ENCODE results near the gene IMMP2L.

Gene IMMP2L

DNA sequence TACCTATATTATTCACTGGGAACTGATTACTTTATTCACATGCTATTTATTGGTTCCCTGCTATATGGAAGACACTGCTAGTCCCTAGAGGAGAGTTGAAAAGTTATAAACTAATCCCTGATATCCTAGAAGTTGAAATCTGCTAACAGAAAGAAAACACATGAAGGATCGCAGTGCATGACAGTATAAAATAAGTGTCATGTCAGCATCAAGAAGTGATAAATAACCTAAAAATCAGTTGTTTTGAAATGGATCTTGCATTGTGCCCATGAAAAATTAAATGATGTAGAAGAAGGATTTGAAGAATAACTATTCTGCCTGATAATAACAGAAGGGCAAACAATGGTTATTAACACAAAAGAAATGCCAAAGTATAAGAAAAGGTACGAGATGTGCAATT is 764.6 kb downstream of the IMMP2L start:
- Histone ChIP-seq H3F3A (ENCODE audit: low read depth) (no peaks in the 10 kb centered on the region), H2AFZ (ENCODE audit: low read length) (no peak overlapping the region), H3K4me3 (ENCODE audit: low read length, poor library complexity, severe bottlenecking) (no peak overlapping the region), H3K4me1 (ENCODE audit: insufficient read depth, low read length, poor library complexity, severe bottlenecking) (no peaks in the 10 kb centered on the region), H3K9me3 (ENCODE audit: insufficient read depth, low read depth, low read length) (no peaks in the 10 kb centered on the region), H3K79me2 (ENCODE audit: insufficient read depth, low read length) (no peaks in the 10 kb centered on the region), H4K20me1 (ENCODE audit: insufficient read depth, low read length, poor library complexity, severe bottlenecking) (no peaks in the 10 kb centered on the region), H3K4me2 (ENCODE audit: low read depth, low read length, poor library complexity, severe bottlenecking) (no peak overlapping the region), H3K36me3 (ENCODE audit: insufficient read depth, low read length) (no peaks in the 10 kb centered on the region), H3K9me2 (replicated peaks; ENCODE audit: low read depth, low read length) (no peaks in the 10 kb centered on the region), H3K9ac (ENCODE audit: low read depth, low read length, poor library complexity, severe bottlenecking) (no peak overlapping the region), H3K27me3 (ENCODE audit: insufficient read depth, low read length, poor library complexity, severe bottlenecking) (no peaks in the 10 kb centered on the region)
- TF ChIP-seq EZH2phosphoT487 (IDR thresholded peaks at IDR 0.05; ENCODE audit: borderline replicate concordance) = no peak
- TF ChIP-seq, protein P1, sequence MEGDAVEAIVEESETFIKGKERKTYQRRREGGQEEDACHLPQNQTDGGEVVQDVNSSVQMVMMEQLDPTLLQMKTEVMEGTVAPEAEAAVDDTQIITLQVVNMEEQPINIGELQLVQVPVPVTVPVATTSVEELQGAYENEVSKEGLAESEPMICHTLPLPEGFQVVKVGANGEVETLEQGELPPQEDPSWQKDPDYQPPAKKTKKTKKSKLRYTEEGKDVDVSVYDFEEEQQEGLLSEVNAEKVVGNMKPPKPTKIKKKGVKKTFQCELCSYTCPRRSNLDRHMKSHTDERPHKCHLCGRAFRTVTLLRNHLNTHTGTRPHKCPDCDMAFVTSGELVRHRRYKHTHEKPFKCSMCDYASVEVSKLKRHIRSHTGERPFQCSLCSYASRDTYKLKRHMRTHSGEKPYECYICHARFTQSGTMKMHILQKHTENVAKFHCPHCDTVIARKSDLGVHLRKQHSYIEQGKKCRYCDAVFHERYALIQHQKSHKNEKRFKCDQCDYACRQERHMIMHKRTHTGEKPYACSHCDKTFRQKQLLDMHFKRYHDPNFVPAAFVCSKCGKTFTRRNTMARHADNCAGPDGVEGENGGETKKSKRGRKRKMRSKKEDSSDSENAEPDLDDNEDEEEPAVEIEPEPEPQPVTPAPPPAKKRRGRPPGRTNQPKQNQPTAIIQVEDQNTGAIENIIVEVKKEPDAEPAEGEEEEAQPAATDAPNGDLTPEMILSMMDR (conservative IDR thresholded peaks at IDR 0.05; ENCODE audit: low read length) = no peak

DNA sequence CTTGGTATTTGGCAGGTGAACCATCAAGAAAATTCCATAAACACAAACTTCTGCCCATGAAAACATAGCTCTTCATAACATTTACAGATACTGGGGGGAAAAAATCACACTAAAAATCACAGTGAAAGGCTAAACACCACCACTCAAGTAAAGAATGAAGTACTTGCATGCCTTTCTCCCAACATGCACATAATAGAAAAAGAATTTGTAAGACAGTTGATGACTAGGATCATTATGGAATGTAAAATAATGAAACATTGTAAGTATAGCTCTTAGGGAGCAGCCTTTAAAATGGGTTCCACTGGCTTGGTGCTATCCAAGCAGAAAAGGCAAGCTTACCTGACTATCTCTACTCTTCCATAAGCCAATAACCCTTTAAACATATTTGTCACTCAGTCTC is 771.3 kb downstream of the IMMP2L start:
- Histone ChIP-seq H3K4me2 (ENCODE audit: low read depth, low read length, poor library complexity, severe bottlenecking) (no peak overlapping the region), H3K4me3 (ENCODE audit: low read length, poor library complexity, severe bottlenecking) (no peak overlapping the region), H3K27me3 (ENCODE audit: insufficient read depth, low read length, poor library complexity, severe bottlenecking) (no peaks in the 10 kb centered on the region), H3K9me2 (replicated peaks; ENCODE audit: low read depth, low read length) (no peaks in the 10 kb centered on the region), H2AFZ (ENCODE audit: low read length) (no peak overlapping the region), H3K4me1 (ENCODE audit: insufficient read depth, low read length, poor library complexity, severe bottlenecking) (no peaks in the 10 kb centered on the region), H4K20me1 (ENCODE audit: insufficient read depth, low read length, poor library complexity, severe bottlenecking) (no peaks in the 10 kb centered on the region), H3F3A (ENCODE audit: low read depth) (no peaks in the 10 kb centered on the region), H3K9ac (ENCODE audit: low read depth, low read length, poor library complexity, severe bottlenecking) (no peak overlapping the region), H3K9me3 (ENCODE audit: insufficient read depth, low read depth, low read length) (no peaks in the 10 kb centered on the region), H3K36me3 (ENCODE audit: insufficient read depth, low read length) (no peaks in the 10 kb centered on the region), H3K79me2 (ENCODE audit: insufficient read depth, low read length) (no peaks in the 10 kb centered on the region)
- TF ChIP-seq, protein P1 (conservative IDR thresholded peaks at IDR 0.05; ENCODE audit: low read length) = no peak
- no peak for TF ChIP-seq EZH2phosphoT487 (IDR thresholded peaks at IDR 0.05; ENCODE audit: borderline replicate concordance)

DNA sequence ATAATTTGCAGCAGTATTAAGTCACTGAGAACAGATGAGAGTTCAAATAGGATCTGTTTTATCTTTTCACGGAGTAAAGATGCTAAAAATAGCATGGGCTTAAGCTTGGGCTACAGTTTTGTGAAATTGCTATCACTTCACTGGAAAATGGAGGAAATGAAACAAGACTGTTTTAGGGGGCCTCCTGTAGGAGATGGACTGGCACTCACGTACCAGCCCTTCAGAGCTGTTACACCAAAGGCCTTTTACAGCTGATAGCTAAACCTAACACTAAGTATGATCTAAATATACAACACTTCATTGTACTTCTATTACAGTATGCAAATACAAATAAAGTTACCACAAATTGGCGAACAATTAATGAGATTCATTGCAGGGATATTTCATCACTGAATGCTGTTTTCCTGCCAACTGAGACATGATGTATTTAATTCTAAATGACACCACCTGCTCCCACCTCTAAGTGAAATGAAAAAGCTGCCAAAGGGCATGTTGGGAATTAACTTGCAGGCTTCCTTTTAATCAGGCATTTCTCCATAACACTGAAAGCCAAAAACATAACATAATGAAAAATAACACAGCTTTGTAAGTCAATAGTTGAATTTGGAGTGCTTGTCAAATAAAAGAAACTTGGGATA is 775.8 kb downstream of the IMMP2L start:
- no peak overlapping the region for H3K4me3 ChIP-seq (ENCODE audit: low read length, poor library complexity, severe bottlenecking)
- H3F3A ChIP-seq (ENCODE audit: low read depth) = no peaks in the 10 kb centered on the region
- no peaks in the 10 kb centered on the region for H3K27me3 ChIP-seq (ENCODE audit: insufficient read depth, low read length, poor library complexity, severe bottlenecking)
- H3K79me2 ChIP-seq (ENCODE audit: insufficient read depth, low read length) = no peaks in the 10 kb centered on the region
- TF ChIP-seq EZH2phosphoT487 (IDR thresholded peaks at IDR 0.05; ENCODE audit: borderline replicate concordance) = no peak
- TF ChIP-seq, protein P1 (conservative IDR thresholded peaks at IDR 0.05; ENCODE audit: low read length) = no peak
- no peak overlapping the region for H3K9ac ChIP-seq (ENCODE audit: low read depth, low read length, poor library complexity, severe bottlenecking)
- no peaks in the 10 kb centered on the region for H3K4me1 ChIP-seq (ENCODE audit: insufficient read depth, low read length, poor library complexity, severe bottlenecking)
- H3K4me2 ChIP-seq (ENCODE audit: low read depth, low read length, poor library complexity, severe bottlenecking) = no peak overlapping the region
- H3K36me3 ChIP-seq (ENCODE audit: insufficient read depth, low read length) = no peaks in the 10 kb centered on the region
- H3K9me2 ChIP-seq (replicated peaks; ENCODE audit: low read depth, low read length) = no peaks in the 10 kb centered on the region
- H4K20me1 ChIP-seq (ENCODE audit: insufficient read depth, low read length, poor library complexity, severe bottlenecking) = no peaks in the 10 kb centered on the region
- H3K9me3 ChIP-seq (ENCODE audit: insufficient read depth, low read depth, low read length) = no peaks in the 10 kb centered on the region
- H2AFZ ChIP-seq (ENCODE audit: low read length) = no peak overlapping the region

All from Loucy (cell line).